SK-N-SH treated with all-trans-retinoic acid at 6 μM for 48 hours (cell line): ENCODE measurements around the gene RCOR1.
"Not testable (repeated sequence)": the region's sequence is repeated elsewhere in the genome, so short reads cannot be mapped to it uniquely, and the experiment has no call there.

ENCODE experiments used
- ATAC-seq: fragments of 200-7000 bp; cut with Tn5 transposase; 3 replicates; pipeline ENCODE4 v1.9.1; 2020; ENCODE audit warnings: mild to moderate bottlenecking, moderate library complexity
- ARNTL ChIP-seq: fragments of 450-650 bp; formaldehyde crosslinking; IDR thresholded peaks from 2 replicates; pipeline ENCODE4 v1.5.0; 2020; ENCODE audit warnings: low read depth, mild to moderate bottlenecking, moderate library complexity, borderline replicate concordance
- BACH2 ChIP-seq: fragments of 250-450 bp; sonication (Bioruptor Pico); IDR thresholded peaks from 2 replicates; pipeline ENCODE4 v1.9.0; 2021; ENCODE audit warnings: mild to moderate bottlenecking, borderline replicate concordance
- CREB5 ChIP-seq: fragments of 250-450 bp; sonication (Bioruptor Pico); IDR thresholded peaks from 2 replicates; pipeline ENCODE4 v1.5.1; 2020; ENCODE audit warnings: low read depth, mild to moderate bottlenecking, moderate library complexity
- CSDC2 ChIP-seq: fragments of 250-450 bp; sonication (Bioruptor Pico); IDR thresholded peaks from 2 replicates; pipeline ENCODE4 v1.5.0; 2020; ENCODE audit warnings: mild to moderate bottlenecking, moderate library complexity
- ESRRG ChIP-seq: fragments of 250-450 bp; sonication (Bioruptor Pico); IDR thresholded peaks from 2 replicates; pipeline ENCODE4 v1.6.1; 2021; ENCODE audit warnings: mild to moderate bottlenecking
- GLIS3 ChIP-seq: fragments of 250-450 bp; sonication (Bioruptor Pico); IDR thresholded peaks from 2 replicates; pipeline ENCODE4 v1.5.0; 2020; ENCODE audit warnings: mild to moderate bottlenecking, moderate library complexity
- ISL1 ChIP-seq: fragments of 250-450 bp; sonication (Bioruptor Pico); IDR thresholded peaks from 2 replicates; pipeline ENCODE4 v2.1.2; 2022; ENCODE audit warnings: mild to moderate bottlenecking, moderate library complexity
- OSR1 ChIP-seq: fragments of 250-450 bp; sonication (Bioruptor Pico); IDR thresholded peaks from 2 replicates; pipeline ENCODE4 v1.8.0; 2022; ENCODE audit warnings: moderate library complexity, mild to moderate bottlenecking, inconsistent platforms
- PATZ1 ChIP-seq: fragments of 250-450 bp; sonication (Bioruptor Pico); IDR thresholded peaks from 2 replicates; pipeline ENCODE4 v1.8.0; 2020; ENCODE audit warnings: mild to moderate bottlenecking, moderate library complexity, borderline replicate concordance
- POU6F1 ChIP-seq: fragments of 250-450 bp; sonication (Bioruptor Pico); IDR thresholded peaks from 2 replicates; pipeline ENCODE4 v1.8.0; 2021; ENCODE audit warnings: low read depth, mild to moderate bottlenecking, moderate library complexity, borderline replicate concordance
- RARB ChIP-seq: fragments of 250-450 bp; sonication (Bioruptor Pico); IDR thresholded peaks from 2 replicates; pipeline ENCODE4 v1.8.0; 2021; ENCODE audit warnings: mild to moderate bottlenecking, moderate library complexity
- SNAI2 ChIP-seq: fragments of 250-450 bp; sonication (Bioruptor Pico); IDR thresholded peaks from 2 replicates; pipeline ENCODE4 v1.5.0; 2020; ENCODE audit warnings: mild to moderate bottlenecking, moderate library complexity
- TCF4 ChIP-seq: fragments of 250-450 bp; sonication (Bioruptor Pico); IDR thresholded peaks from 2 replicates; pipeline ENCODE4 v1.8.0; 2021; ENCODE audit warnings: mild to moderate bottlenecking, moderate library complexity, borderline replicate concordance
- ZC3H10 ChIP-seq: fragments of 250-450 bp; sonication (Bioruptor Pico); IDR thresholded peaks from 2 replicates; pipeline ENCODE4 v1.5.1; 2021; ENCODE audit warnings: mild to moderate bottlenecking, moderate library complexity
- ZFP3 ChIP-seq: fragments of 250-450 bp; sonication (Bioruptor Pico); IDR thresholded peaks from 2 replicates; pipeline ENCODE4 v1.5.0; 2020; ENCODE audit warnings: mild to moderate bottlenecking, moderate library complexity
- ZFP30 ChIP-seq: fragments of 450-650 bp; formaldehyde crosslinking; IDR thresholded peaks from 2 replicates; pipeline ENCODE4 v1.5.0; 2022; ENCODE audit warnings: mild to moderate bottlenecking, moderate library complexity
- ZNF565 ChIP-seq: fragments of 450-650 bp; formaldehyde crosslinking; conservative IDR thresholded peaks from 2 replicates; pipeline ENCODE4 v1.5.0; 2020; ENCODE audit warnings: low read depth, mild to moderate bottlenecking, moderate library complexity
- ZNF70 ChIP-seq: fragments of 450-650 bp; formaldehyde crosslinking; IDR thresholded peaks from 2 replicates; pipeline ENCODE4 v1.5.0; 2020; ENCODE audit warnings: mild to moderate bottlenecking, moderate library complexity
- ZNF8 ChIP-seq: fragments of 450-650 bp; formaldehyde crosslinking; IDR thresholded peaks from 2 replicates; pipeline ENCODE4 v1.5.0; 2020; ENCODE audit warnings: mild to moderate bottlenecking, moderate library complexity
- TF ChIP-seq, protein P1 (sequence below): fragments of 250-450 bp; sonication (Bioruptor Pico); IDR thresholded peaks from 2 replicates; pipeline ENCODE4 v1.5.1; 2021; ENCODE audit warnings: mild to moderate bottlenecking, moderate library complexity
- TF ChIP-seq, protein P2 (sequence below): fragments of 250-450 bp; sonication (Bioruptor Pico); IDR thresholded peaks from 2 replicates; pipeline ENCODE4 v1.5.0; 2020; ENCODE audit warnings: mild to moderate bottlenecking, moderate library complexity

Gene RCOR1

GRCh38 chr14:102630881-102631280 is 38.4 kb downstream of the RCOR1 start:
- no peak for TF ChIP-seq RARB (CRISPR knock-in tag)
- no peak for ATAC-seq

DNA sequence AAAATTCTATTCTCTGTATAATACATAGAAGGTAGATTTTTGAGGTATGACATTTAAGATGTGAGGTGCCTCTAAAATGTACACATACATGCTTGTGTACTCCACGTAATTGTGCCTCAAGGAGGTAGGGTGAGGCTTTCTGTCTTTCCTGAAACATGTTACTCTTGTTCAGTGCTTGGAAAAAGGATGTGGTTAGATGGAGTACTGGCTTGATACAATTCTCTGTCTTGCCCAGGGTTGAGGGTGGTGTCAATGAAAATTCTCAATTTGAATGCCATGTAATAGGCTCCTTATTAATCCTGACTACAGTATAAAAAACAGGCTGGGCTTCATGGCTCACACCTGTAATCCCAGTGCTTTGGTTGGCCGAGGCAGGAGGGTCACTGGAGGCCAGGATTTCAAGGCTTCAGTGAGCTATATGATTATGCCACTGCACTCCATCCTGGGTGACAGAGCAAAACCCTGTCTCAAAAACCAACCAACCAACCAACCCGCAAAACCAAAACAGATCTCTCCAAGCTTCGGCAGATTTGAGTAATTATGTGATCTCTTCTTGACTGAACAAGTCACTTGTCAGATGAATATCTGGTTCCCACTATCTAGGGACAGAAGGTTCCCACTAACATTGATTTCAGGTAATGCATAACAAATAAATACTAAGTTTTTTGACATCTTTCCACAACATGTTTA is 41.6 kb downstream of the RCOR1 start:
- no peak for ATAC-seq
- no peak for TF ChIP-seq RARB (CRISPR knock-in tag)
- no peak for TF ChIP-seq POU6F1 (CRISPR knock-in tag)
- no peak for TF ChIP-seq ZFP3
- no peak for TF ChIP-seq ESRRG (CRISPR knock-in tag)
- TF ChIP-seq OSR1: no peak
- TF ChIP-seq ZC3H10 (CRISPR knock-in tag): no peak
- TF ChIP-seq ISL1 (CRISPR knock-in tag): no peak
- no peak for TF ChIP-seq TCF4
- no peak for TF ChIP-seq CREB5 (CRISPR knock-in tag)
- TF ChIP-seq, protein P1, sequence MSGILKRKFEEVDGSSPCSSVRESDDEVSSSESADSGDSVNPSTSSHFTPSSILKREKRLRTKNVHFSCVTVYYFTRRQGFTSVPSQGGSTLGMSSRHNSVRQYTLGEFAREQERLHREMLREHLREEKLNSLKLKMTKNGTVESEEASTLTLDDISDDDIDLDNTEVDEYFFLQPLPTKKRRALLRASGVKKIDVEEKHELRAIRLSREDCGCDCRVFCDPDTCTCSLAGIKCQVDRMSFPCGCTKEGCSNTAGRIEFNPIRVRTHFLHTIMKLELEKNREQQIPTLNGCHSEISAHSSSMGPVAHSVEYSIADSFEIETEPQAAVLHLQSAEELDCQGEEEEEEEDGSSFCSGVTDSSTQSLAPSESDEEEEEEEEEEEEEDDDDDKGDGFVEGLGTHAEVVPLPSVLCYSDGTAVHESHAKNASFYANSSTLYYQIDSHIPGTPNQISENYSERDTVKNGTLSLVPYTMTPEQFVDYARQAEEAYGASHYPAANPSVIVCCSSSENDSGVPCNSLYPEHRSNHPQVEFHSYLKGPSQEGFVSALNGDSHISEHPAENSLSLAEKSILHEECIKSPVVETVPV (CRISPR knock-in tag): no peak
- TF ChIP-seq PATZ1 (CRISPR knock-in tag): no peak
- no peak for TF ChIP-seq CSDC2 (CRISPR knock-in tag)

- not testable (repeated sequence) for ATAC-seq
Observed at GRCh38 chr14:102639611-102640010, 47.2 kb downstream of the RCOR1 start.

- no peak for TF ChIP-seq SNAI2 (CRISPR knock-in tag)
- no peak for TF ChIP-seq ZFP30 (CRISPR knock-in tag)
- no peak for TF ChIP-seq ZNF8 (CRISPR knock-in tag)
- no peak for TF ChIP-seq ARNTL (CRISPR knock-in tag)
- TF ChIP-seq, protein P2, sequence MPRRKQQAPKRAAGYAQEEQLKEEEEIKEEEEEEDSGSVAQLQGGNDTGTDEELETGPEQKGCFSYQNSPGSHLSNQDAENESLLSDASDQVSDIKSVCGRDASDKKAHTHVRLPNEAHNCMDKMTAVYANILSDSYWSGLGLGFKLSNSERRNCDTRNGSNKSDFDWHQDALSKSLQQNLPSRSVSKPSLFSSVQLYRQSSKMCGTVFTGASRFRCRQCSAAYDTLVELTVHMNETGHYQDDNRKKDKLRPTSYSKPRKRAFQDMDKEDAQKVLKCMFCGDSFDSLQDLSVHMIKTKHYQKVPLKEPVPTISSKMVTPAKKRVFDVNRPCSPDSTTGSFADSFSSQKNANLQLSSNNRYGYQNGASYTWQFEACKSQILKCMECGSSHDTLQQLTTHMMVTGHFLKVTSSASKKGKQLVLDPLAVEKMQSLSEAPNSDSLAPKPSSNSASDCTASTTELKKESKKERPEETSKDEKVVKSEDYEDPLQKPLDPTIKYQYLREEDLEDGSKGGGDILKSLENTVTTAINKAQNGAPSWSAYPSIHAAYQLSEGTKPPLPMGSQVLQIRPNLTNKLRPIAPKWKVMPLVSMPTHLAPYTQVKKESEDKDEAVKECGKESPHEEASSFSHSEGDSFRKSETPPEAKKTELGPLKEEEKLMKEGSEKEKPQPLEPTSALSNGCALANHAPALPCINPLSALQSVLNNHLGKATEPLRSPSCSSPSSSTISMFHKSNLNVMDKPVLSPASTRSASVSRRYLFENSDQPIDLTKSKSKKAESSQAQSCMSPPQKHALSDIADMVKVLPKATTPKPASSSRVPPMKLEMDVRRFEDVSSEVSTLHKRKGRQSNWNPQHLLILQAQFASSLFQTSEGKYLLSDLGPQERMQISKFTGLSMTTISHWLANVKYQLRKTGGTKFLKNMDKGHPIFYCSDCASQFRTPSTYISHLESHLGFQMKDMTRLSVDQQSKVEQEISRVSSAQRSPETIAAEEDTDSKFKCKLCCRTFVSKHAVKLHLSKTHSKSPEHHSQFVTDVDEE (CRISPR knock-in tag): no peak
- TF ChIP-seq BACH2 (CRISPR knock-in tag): no peak
- no peak for TF ChIP-seq ZFP3
- no peak for TF ChIP-seq CSDC2 (CRISPR knock-in tag)
- TF ChIP-seq GLIS3: no peak
- TF ChIP-seq OSR1: no peak
- no peak for TF ChIP-seq POU6F1 (CRISPR knock-in tag)
- no peak for TF ChIP-seq TCF4
- no peak for TF ChIP-seq RARB (CRISPR knock-in tag)
- TF ChIP-seq ZNF565 (CRISPR knock-in tag): no peak
- TF ChIP-seq PATZ1 (CRISPR knock-in tag): no peak
- no peak for TF ChIP-seq CREB5 (CRISPR knock-in tag)
- no peak for TF ChIP-seq ZNF70
- no peak for TF ChIP-seq ISL1 (CRISPR knock-in tag)
- no peak for ATAC-seq
Observed at GRCh38 chr14:102644523-102644922, 52.1 kb downstream of the RCOR1 start.
